Measurements from ENCODE around the gene PIEZO2.

Gene PIEZO2

DNA sequence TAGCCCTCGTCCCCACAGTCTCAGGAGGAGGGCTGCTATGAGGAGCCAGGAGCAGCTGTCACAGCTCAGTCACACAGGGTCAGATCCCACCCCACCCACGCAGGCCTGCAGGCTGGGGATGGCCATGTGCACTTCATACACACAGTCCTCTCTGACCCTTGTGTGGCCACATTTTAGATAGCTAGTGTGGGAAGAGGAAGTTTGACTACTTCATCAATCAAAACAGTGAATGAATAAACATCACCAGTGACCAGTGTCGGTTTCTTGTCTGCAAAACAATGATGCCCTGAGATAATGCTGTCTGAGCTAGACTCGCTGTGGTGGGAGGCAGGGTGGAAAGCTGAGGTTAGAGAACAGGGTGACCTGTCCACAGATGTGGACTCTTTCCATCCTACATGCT lies 107.1 kb downstream of the PIEZO2 start:
- in situ Hi-C loops (cut with MboI; ENCODE audit: low pct_unique_long_range_greater_than_20kb, low sequenced_read_pairs, unreplicated experiment): loop anchor here (10.0 kb wide), 1 partner anchor 187 kb away; no protein-coding TSS in a partner anchor
- TF ChIP-seq CTCF (IDR thresholded peaks at IDR 0.05; ENCODE audit: extremely low read depth, insufficient read depth, missing control alignments): no peak
- no peak for DNase-seq (ENCODE audit: low spot score)

DNA sequence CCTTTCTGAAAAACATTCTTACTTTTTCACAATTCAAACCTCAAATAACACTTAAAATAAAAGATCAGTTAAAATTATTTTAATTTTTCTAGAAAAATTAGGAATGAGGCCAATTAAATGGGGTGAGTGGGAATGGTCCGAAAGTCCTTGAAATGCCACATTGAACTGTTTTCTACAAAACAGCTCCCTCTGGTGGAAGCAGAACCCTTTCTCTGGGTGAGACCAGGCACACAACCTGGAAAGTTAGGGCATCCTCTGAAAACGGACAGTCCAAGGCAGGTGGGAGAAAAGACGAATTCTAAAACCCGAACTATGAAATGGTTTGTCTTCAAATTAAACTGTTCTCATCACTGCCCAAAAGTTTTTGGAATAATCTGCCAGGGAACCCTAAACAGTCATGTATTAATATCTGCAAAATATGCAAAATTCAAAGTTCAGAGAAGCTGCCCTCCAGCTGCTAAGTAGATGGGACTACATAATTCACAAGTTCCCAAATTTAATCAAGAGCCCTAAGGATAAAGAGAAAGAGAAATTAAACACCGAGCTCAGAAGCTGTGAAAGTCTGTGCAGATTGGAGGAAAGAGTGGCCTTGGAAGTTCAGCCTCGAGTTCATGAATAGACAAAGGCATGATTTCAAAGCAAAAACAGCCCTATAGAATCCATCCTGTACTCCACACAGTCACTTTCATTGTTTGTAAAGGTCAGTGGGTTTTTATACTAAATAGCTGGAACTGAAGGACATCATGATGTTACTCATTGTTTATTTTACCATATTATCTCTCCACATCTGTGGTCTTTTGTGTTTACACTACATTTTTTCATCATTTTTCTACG lies 108.3 kb downstream of the PIEZO2 start:
- TF ChIP-seq CTCF (IDR thresholded peaks at IDR 0.05; ENCODE audit: extremely low read depth, insufficient read depth, missing control alignments): peak; percentile 75
- peak; percentile 50 for DNase-seq (ENCODE audit: low spot score)
- in situ Hi-C loops (cut with MboI; ENCODE audit: low pct_unique_long_range_greater_than_20kb, low sequenced_read_pairs, unreplicated experiment): loop anchor here (10.0 kb wide), 1 partner anchor 186 kb away; no protein-coding TSS in a partner anchor

DNA sequence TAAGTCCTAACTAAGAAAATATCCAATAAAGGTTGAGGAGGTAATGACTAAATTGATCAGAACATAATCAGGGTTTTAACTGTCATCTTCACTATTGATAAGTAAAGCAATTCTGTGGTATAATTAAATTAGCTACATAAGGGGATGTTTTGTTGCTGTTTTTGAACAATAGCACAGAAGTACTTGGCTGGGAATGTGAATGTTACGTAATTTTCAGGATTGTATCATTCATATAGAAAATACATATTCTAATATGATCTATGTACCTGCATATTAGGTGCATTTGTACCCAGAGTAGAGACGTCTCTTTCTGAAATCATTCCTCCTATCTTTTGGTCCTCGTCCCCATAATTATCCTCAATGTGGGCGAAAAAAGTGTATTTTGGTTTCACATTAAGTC lies 109.0 kb downstream of the PIEZO2 start:
- no peak for DNase-seq (ENCODE audit: low spot score)
- in situ Hi-C loops (cut with MboI; ENCODE audit: low pct_unique_long_range_greater_than_20kb, low sequenced_read_pairs, unreplicated experiment): loop anchor here (10.0 kb wide), 1 partner anchor 186 kb away; no protein-coding TSS in a partner anchor
- TF ChIP-seq CTCF (IDR thresholded peaks at IDR 0.05; ENCODE audit: extremely low read depth, insufficient read depth, missing control alignments): no peak

DNA sequence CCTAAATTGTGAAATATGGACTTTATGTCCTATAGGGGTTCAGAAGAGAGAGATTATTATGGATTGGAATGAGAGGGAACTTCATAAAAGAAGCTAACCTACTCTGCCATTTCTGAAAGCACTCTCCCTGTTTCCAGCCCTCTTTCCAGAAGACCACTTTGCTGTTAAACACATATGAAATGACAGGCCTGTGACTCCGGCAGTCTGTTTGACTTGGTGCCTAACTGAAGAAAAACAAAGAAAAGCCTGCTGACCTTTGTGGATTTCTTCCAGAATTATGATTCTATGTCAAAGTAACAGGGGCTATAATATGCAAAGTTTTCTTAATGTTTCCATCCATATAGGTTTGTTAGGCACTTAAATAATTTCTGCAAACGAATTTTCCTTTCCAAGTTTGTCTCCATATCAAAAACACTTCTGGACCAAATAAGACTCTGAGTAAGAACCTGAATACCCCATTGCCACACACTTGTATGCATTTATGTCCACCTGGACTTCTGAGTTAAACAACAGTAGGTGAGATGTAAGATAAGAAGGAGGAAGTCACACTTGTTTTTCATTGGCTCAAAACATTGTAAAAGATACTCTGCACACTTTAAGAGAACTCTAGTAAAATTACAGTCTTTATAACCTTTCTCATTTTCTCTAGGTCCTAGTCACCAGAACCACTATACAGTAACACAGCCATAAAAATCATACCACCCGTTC lies 111.7 kb downstream of the PIEZO2 start:
- no peak for TF ChIP-seq CTCF (IDR thresholded peaks at IDR 0.05; ENCODE audit: extremely low read depth, insufficient read depth, missing control alignments)
- in situ Hi-C loops (cut with MboI; ENCODE audit: low pct_unique_long_range_greater_than_20kb, low sequenced_read_pairs, unreplicated experiment): no loop called here
- no peak for DNase-seq (ENCODE audit: low spot score)

- in situ Hi-C loops (cut with MboI; ENCODE audit: low pct_unique_long_range_greater_than_20kb, low sequenced_read_pairs, unreplicated experiment): no loop called here
- no peak for DNase-seq (ENCODE audit: low spot score)
- TF ChIP-seq CTCF (IDR thresholded peaks at IDR 0.05; ENCODE audit: extremely low read depth, insufficient read depth, missing control alignments): no peak
Observed at GRCh38 chr18:11035814-11036495, 113.4 kb downstream of the PIEZO2 start.

DNA sequence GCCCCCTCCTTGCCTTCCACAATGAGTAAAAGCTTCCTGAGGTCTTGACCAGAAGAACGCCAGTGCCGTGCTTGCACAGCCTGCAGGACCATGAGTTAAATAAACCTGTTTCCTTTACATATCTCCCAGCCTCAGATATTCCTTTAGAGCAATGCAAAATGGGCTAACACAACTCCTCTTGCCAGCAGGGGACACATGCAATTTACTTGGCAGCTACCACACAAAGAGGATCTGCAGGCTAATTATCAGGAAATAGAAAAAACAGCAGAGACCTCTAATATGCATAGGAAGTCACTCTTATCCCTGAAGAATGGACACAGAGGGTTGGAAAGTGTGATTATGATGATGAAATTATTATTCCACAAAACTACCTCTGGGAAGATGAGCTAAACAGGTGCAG lies 114.0 kb downstream of the PIEZO2 start:
- DNase-seq (ENCODE audit: low spot score): no peak
- TF ChIP-seq CTCF (IDR thresholded peaks at IDR 0.05; ENCODE audit: extremely low read depth, insufficient read depth, missing control alignments): no peak
- in situ Hi-C loops (cut with MboI; ENCODE audit: low pct_unique_long_range_greater_than_20kb, low sequenced_read_pairs, unreplicated experiment): no loop called here

Measured in GM13977 (cell line).